T-helper 22 cell (primary cell): ENCODE data around the gene DGKQ.
"Not testable (repeated sequence)": the region's sequence is repeated elsewhere in the genome, so short reads cannot be mapped to it uniquely, and the experiment has no call there.

ENCODE experiments used
- DNase-seq: peaks from one replicate; pipeline ENCODE4 v3.0.0-alpha.2; 2020; ENCODE audit warnings: low read depth

The DGKQ gene

GRCh38 chr4:948101-948935 lies 25.1 kb downstream of the DGKQ start:
- no peak for DNase-seq

GRCh38 chr4:947491-947971 lies 25.8 kb downstream of the DGKQ start:
- DNase-seq: no peak

- DNase-seq: no peak
These were observed 26.6 kb downstream of the DGKQ start for GRCh38 chr4:946517-947471.

GRCh38 chr4:946103-946450 lies 27.3 kb downstream of the DGKQ start:
- DNase-seq: no peak

- DNase-seq: no peak
These were observed 27.9 kb downstream of the DGKQ start for GRCh38 chr4:945274-946102.

GRCh38 chr4:939508-939907 lies 33.9 kb downstream of the DGKQ start:
- not testable (repeated sequence) for DNase-seq

- no peak for DNase-seq
These were observed 40.7 kb downstream of the DGKQ start for GRCh38 chr4:932713-933070.

GRCh38 chr4:931960-932712 lies 41.2 kb downstream of the DGKQ start, which contains the start of the genes GAK and TMEM175:
GAK (minus strand) TSS chr4:932316; CDS start chr4:932187, 129 bp downstream.
TMEM175 (plus strand) TSS chr4:932460; CDS start chr4:947740, 15,280 bp downstream.
- DNase-seq: peak; percentile 92

GRCh38 chr4:931194-931959 lies 42.0 kb downstream of the DGKQ start:
- DNase-seq: no peak

- DNase-seq: no peak
These were observed 42.6 kb downstream of the DGKQ start for GRCh38 chr4:930827-931193.

- no peak for DNase-seq
These were observed 43.3 kb downstream of the DGKQ start for GRCh38 chr4:930028-930551.

GRCh38 chr4:929096-929765 lies 44.1 kb downstream of the DGKQ start:
- DNase-seq: no peak

- not testable (repeated sequence) for DNase-seq
These were observed 45.8 kb downstream of the DGKQ start for GRCh38 chr4:927566-927965.

- DNase-seq: no peak
These were observed 46.8 kb downstream of the DGKQ start for GRCh38 chr4:926538-926937.

GRCh38 chr4:925771-926500 lies 47.4 kb downstream of the DGKQ start:
- DNase-seq: no peak

- DNase-seq: no peak
These were observed 48.2 kb downstream of the DGKQ start for GRCh38 chr4:925171-925570.

GRCh38 chr4:924107-925096 lies 49.0 kb downstream of the DGKQ start:
- DNase-seq: peak; percentile 20
